8988T (cell line): ENCODE data around the gene LRRIQ1.
"Not testable (repeated sequence)": the region's sequence is repeated elsewhere in the genome, so short reads cannot be mapped to it uniquely, and the experiment has no call there.

ENCODE experiments used
- DNase-seq: peaks from one replicate; pipeline ENCODE4 v3.0.0; 2011

Gene LRRIQ1, protein sequence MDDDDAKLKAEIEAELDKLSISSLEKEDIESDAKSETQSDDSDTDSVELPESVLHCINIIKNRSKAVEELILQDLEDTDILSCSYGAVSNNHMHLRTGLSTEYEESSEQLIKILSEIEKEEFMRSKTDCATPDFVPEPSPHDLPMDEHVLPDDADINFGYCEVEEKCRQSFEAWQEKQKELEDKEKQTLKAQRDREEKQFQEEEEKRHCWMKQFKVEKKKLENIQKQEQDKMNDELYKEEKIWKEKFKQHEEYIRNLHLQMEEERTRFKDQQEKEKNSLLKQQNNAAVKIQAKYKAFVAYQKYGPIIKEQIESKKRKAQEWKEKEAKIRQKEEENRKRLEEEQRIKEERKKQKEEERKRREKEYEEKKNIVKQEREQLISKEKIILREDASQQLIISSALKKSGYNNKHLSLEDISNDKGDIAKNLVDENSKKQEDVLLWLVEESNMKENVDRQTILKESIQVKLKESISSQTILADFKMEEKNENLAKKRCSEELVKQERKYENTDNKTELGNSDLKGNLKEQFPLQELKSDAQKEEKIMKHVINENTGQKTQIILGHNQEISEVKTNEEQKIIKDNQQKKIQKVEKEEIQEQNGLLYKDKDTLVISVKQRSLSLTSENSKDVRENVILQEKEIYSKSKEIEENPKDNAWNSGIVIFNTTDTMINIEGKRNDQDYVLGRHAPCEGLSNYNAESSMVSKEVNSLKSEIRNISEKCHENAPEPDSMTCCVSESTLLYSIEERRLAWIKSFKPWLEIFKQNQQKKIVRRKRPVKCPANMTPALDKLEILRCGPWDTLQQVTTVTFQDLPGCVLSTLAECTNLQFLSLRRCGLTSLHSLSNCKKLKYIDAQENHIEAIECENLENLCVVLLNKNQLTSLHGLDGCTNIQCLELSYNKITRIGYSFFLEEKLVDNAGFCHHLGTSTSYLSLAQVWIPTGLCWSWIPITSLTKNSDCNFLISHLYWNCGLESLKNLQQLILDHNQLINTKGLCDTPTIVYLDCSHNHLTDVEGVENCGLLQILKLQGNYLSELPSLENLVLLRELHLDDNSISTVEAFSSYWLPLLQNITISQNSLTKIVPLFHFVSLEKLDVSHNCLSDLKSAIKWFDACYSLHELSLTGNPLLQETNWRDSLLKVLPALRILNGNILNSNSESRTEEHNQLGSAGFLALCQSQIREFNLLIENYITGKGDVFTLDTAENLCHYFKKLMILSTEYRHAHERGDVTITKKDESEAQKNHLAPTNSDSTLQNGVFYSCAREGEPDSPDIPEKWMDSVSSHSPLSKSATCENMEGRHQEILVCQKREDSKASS (N-terminal part only)

DNA sequence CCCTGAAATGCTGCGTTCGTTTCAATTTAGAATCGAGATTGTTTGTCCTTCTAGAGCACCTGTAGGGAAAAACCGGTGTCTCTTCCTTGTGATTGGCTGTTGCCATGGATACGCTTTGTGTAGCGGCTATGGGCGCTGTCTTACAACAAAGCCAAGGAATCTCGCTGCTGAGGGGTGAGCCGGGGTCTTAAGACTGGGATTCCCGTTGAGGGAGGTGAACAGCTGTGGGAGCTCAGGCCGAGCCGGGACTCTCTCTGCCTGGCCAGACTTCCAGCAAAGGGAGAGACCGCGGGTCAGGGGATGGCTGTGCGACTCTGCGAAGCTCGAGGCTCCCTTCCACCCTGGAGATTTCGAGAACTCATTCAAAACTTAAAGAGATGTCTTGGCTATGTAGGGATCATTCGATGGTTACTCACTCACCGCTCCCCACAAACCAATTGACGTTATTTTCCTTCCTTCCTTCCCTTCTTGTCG, at the start of gene LRRIQ1, which contains the start of gene TSPAN19:
Gene LRRIQ1, plus strand, starts transcription at position 118 of the 474 bp plus-strand sequence. CDS start 1,826 bp downstream, outside the sequence.
Gene TSPAN19, minus strand, starts transcription at position 44 of the 474 bp plus-strand sequence. CDS start 6,331 bp downstream, outside the sequence.
- no peak for DNase-seq

- no peak for DNase-seq
Observed at GRCh38 chr12:84986586-84986985, 49.6 kb upstream of the LRRIQ1 start.

GRCh38 chr12:84994426-84994825, 41.7 kb upstream of the LRRIQ1 start:
- no peak for DNase-seq

GRCh38 chr12:84995641-84996040, 40.5 kb upstream of the LRRIQ1 start:
- DNase-seq: no peak

GRCh38 chr12:84996759-84997158, 39.4 kb upstream of the LRRIQ1 start:
- DNase-seq: no peak

DNA sequence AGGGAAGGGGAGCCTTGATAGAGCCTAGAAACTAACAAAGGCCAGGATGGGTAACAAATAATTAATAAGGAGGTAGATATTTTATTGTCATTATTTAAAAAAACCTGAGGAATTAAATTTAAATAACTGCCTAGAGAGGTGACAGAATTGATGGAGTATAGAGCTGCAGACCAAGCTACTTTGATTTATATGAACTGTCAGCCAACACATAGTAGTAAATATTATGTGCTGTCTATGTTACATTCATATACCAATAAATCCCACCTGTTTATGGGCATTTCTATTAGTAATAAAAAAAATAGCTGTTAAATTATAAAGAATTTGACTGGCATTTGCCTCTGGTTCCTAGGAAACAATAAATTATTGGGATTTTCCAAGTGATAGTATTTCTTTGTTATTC, 37.8 kb upstream of the LRRIQ1 start:
- DNase-seq: no peak

- no peak for DNase-seq
Observed at GRCh38 chr12:85000729-85001128, 35.4 kb upstream of the LRRIQ1 start.

DNA sequence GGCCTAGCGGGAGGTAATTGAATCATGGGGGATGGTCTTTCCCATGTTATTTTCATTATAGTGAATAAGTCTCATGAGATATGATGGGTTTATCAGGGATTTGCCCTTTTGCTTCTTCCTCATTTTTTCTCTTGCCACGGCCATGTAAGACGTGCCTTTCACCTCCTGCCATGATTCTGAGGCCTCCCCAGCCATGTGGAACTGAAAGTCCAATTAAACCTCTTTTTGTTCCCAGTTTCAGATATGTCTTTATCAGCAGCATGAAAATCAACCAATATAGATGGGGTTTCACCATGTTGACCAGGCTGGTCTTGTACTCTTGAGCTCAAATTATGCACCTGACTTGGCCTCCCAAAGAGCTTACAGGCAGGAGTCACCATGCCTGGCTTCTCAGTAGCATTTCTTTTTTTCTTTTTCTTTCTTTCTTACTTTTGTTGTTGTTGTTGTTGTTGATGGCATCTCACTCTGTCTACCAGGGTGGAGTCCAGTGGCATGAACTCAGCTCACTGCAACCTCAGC, 33.3 kb upstream of the LRRIQ1 start:
- DNase-seq: no peak

DNA sequence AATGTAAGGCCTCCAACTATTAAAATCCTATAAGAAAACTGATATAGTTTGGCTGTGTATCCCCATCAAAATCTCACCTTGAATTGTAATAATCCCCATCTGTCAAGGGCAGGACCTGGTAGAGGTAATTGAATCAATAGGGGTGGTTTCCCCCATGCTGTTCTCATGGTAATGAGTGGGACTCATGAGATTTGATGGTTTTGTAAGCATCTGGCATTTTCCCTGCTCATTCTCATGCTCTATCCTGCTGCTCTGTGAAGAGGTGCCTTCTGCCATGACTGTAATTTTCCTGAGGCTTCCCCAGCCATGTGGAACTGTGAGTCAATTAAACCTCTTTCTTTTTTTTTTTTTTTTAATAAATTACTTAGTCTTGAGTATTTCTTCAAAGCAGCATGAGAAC, 31.9 kb upstream of the LRRIQ1 start:
- DNase-seq: no peak

- DNase-seq: not testable (repeated sequence)
Observed at GRCh38 chr12:85005047-85005446, 31.1 kb upstream of the LRRIQ1 start.

GRCh38 chr12:85005615-85006014, 30.5 kb upstream of the LRRIQ1 start:
- DNase-seq: no peak

DNA sequence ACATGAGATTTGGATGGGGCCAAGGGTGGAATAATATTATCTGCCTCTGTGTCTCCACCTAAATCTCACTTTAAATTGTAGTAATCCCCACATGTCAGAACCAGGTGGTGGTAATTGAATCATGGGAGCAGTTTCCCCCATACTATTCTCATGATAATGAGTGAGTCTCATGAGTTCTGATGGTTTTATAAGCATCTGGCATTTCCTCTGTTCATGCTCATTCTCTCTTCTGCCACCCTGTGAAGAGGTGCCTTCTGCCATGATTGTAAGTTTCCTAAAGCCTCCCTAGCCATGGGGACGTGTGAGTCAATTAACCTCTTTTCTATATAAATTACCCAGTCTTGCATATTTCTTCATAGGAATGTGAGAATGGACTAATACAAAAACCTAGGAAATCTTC, 29.9 kb upstream of the LRRIQ1 start:
- no peak for DNase-seq

DNA sequence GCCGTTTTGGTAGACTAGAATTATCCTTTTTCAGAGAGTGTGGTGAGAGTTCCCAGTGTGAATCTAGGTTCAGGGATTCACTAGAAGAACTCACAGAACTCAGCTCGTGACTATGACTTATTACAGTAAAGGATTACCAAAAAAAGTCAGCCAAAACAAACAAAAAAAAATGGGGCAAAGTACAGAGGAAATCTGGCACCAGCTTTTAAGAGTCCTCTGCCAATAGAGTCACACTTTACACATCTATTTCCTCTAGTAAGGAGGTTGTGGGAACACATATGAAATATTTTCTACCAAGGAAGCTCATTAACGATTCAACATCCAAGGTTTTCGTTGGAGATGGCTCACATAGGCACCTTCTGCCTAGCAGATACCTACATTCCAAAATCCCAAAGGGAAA, 28.3 kb upstream of the LRRIQ1 start:
- no peak for DNase-seq

- no peak for DNase-seq
Observed at GRCh38 chr12:85016413-85016812, 19.7 kb upstream of the LRRIQ1 start.

GRCh38 chr12:85017133-85017532, 19.0 kb upstream of the LRRIQ1 start:
- DNase-seq: no peak

- DNase-seq: no peak
Observed at GRCh38 chr12:85017618-85018017, 18.5 kb upstream of the LRRIQ1 start.

DNA sequence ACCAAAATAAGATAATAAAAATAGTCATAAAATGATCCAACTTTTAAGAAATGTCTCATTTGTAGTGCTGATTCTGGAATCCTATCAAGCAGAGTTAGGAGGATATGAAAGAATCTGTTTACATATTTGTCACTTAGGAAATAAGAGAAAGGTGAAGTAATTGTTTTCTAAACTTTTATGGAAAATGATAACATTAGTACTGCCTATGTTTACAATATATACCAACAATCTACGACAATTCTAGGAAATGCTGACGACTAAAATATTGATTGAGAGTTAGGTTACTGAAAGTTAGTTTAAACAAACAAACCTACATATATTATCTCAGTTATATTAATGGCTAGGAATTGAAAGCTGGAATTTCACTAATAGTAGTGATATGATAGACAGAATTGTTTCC, 18.1 kb upstream of the LRRIQ1 start:
- no peak for DNase-seq

DNA sequence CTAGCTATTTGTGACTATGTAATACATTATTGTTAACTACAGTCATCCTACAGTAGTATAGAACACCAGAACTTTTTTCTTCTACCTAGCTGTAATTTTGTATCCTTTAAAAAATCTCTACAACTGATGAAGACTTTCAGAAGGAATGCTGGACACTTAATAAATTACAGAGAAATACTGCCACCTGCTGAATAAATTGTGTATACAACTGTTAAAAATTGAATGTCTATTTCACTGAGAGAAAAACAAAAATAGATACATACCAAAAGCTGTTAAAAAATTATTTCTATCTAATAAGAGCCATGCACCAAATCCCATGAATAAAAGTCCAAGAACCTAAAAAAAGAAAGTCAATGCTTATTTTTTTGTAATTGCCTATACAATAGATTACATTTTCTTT, 6.7 kb upstream of the LRRIQ1 start:
- DNase-seq: no peak

DNA sequence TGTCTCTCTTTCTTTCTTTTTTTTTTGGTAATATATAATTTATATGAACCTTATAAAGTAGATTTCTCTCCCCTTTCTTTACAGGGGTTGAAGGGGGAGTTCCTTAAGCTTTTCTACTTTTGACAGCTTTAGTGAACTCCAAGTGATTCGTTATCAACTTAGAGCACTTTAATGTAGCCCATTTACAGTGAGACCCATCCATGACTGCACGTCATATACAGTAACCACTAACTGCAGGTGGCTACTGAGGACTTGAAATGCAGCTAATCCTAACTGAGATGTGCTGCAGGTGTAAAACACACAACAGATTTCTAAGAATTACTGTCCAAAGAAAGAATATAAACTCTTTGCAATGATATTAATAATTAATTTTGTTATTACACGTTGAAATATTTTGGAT, 582 bp downstream of the LRRIQ1 start:
- no peak for DNase-seq

- no peak for DNase-seq
Observed at GRCh38 chr12:85041395-85041794, 5.2 kb downstream of the LRRIQ1 start.

- DNase-seq: no peak
Observed at GRCh38 chr12:85043829-85044228, 7.7 kb downstream of the LRRIQ1 start.

- no peak for DNase-seq
Observed at GRCh38 chr12:85057370-85057963, 21.3 kb downstream of the LRRIQ1 start.
